ENCODE data around the gene RAB11FIP4.
"Not testable (repeated sequence)": the region's sequence is repeated elsewhere in the genome, so short reads cannot be mapped to it uniquely, and the experiment has no call there.

The RAB11FIP4 gene

DNA sequence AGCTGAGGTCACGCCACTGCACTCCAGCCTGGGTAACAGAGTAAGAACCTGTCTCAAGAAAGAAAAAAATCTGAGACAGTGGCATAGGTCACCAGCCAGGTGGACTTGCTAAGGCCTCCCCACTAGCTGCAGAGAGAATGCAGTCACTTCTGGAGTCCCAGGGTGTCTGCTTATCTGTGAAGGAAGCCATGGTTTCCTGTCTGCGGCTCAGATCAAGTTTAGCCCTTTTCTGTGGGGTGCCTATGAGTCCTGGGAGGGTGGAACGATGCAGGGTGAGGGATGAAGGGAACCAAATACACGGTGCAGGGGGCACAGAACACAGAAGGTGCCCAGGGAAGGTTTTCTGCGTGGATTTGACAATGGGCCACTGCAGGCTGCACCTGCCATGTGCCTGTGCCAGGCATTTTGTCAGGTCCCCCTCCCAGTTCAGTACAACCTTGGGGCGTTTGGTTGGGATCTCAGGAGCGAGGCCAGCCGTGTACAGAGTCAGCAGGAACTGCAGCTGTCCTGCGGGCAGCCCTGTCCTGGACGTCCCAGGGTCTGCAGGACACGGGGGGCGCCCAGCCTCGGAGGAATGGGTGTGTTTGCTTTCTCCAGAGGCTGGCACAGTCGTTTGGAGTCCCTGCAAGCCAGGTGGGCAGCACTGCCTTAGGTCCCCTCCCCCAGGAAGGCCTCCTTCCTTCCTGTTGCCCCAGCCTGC is 41.8 kb downstream of the RAB11FIP4 start:
- no peak for DNase-seq (ENCODE audit: low spot score)

DNA sequence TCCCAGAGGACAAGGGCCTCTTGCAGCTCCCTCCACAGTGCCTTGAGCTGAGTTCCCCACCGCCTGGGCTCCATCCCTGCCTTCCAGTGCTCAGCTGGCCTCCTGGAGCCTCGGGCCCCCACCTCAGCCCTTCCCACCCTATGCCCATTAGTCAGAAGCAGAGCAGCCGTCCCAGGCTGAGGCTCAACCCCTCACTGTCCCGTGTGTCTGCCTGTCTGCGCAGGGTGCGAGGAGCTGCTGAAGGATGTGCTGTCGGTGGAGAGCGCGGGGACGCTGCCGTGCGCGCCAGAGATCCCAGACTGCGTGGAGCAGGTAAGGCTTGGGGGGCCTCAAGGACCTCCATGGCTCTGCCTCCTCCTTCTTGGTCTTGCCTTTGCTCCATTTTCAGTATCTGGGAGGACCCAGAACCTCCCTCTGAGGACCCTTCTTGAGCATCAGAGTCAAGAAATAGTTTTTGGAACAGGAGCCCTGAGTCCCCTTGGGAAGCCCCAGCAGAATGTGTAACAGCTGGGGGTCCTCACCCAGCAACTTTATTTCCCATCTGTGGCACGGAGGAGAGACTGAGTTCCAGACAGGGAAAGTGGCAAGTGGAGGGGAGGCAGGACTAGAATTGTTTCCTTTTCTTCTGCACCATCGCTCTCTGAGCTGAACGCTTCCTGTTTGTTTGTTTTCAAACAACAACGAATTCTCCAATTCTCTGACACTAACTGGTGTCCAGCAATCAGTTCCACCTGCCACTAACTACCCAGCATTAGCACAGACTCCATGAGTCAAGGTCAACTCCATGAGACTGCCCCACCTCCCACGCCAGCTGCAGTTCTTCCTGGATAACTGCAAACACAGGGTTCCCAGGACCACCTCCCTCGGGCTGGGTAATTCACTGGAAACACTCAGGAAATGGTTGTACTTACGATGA is 42.6 kb downstream of the RAB11FIP4 start:
- DNase-seq (ENCODE audit: low spot score): no peak

- DNase-seq (ENCODE audit: low spot score): no peak
Observed at GRCh38 chr17:31434727-31435050, 43.2 kb downstream of the RAB11FIP4 start.

- DNase-seq (ENCODE audit: low spot score): no peak
Observed at GRCh38 chr17:31435581-31435980, 44.1 kb downstream of the RAB11FIP4 start.

- no peak for DNase-seq (ENCODE audit: low spot score)
Observed at GRCh38 chr17:31437720-31438400, 46.4 kb downstream of the RAB11FIP4 start.

DNA sequence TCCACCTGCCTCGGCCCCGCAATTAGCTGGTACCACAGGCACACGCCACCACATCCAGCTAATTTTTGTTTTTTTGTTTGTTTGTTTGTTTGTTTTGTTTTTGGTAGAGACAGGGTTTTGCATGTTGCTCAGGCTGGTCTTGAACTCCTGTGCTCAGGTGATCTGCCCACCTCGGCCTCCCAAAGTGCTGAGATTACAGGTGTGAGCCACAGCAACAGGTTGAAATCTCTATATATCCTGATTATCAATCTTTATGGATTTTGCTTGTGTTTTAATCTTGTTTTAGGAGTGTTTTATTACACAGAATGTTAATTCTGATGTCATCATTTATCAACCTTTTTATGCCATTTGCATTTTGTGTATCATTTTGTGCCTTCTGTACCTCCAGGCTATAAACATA is 48.2 kb downstream of the RAB11FIP4 start:
- DNase-seq (ENCODE audit: low spot score): no peak

DNA sequence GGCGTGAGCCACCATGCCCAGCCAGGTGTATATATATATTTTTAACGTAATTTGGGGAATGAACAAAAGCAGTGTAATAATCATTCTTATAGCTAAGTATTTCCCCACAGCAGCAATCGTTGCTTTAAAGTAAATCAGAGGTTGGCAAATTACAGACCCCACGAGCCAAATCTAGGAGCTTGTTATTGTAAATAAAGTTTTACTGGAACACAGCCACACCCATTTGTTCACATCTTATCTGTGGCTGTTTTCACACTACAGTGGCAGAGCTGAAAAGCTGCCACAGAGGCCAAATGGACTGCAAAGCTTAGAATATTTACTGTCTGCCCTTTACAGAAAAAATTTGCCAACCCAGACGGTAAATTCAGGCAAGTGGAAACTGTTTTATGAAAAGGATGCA is 50.8 kb downstream of the RAB11FIP4 start:
- DNase-seq (ENCODE audit: low spot score): no peak

DNA sequence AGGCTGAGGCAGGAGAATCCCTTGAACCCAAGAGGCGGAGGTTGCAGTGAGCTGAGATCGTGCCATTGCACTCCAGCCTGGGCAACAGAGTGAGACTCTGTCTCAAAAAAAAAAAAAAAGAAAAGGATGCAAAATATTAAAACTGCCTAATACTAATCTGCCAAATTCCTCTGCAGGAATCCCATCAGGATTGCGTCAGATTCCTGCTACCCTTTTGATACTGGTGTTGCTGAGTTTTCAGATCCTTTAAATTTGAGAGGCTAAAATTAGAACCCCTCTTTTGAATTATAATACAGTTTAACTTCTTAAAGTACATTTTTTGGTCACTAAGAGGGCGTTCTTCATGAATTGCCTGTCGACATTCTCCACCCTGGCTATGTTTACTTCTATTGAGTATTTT is 51.4 kb downstream of the RAB11FIP4 start:
- DNase-seq (ENCODE audit: low spot score): not testable (repeated sequence)

- DNase-seq (ENCODE audit: low spot score): no peak
Observed at GRCh38 chr17:31443386-31443785, 51.9 kb downstream of the RAB11FIP4 start.

- no peak for DNase-seq (ENCODE audit: low spot score)
Observed at GRCh38 chr17:31444026-31444425, 52.6 kb downstream of the RAB11FIP4 start.

- no peak for DNase-seq (ENCODE audit: low spot score)
Observed at GRCh38 chr17:31446195-31446967, 54.9 kb downstream of the RAB11FIP4 start.

DNA sequence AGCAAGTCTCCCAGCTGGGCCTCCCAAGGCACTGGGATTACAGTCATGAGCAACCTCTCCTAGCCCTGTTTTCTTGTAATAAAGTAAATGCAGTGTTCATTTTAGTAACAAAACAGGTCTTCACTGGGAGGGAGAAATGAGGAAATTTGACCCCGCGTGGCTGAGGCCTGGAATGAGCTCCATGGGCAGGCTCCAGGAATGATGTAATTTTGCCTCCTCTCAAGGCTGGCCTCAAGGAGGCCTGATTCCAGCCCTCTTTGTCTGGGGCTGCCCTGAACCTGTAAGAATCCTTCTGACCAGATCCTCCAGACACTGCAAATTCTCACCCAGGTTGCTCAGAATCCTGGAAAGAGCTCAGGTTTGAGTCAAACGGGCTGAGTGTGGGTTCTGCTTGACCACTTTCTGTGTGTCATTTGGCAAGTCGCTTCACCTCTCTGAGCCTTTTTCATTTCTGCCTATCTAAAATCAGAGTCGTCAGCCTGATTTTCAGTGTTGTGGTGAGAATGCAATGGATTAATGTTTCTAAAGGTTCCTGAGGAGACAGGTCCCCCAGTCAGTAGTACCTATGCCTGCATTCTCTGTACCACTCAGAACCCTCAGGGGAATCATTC is 57.1 kb downstream of the RAB11FIP4 start:
- DNase-seq (ENCODE audit: low spot score): no peak

- DNase-seq (ENCODE audit: low spot score): no peak
Observed at GRCh38 chr17:31449111-31449510, 57.6 kb downstream of the RAB11FIP4 start.

DNA sequence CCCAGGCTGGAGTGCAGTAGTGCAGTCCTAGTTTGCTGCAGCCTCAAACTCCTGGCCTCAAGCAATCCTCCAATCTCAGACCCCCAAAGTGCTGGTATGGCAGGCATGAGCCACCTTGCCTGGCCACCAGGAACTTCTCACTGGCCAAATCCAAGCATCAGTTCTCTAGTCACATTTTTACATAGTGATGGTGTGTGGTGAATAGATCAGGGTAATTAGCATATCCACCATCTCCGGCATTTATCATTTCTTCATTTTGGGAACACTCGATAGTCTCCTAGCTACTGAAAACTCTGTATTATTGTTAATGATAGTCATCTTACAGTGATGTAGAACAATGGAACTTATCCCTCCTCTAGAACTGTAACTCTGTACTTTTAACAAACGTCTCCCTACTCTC is 58.3 kb downstream of the RAB11FIP4 start:
- no peak for DNase-seq (ENCODE audit: low spot score)

DNA sequence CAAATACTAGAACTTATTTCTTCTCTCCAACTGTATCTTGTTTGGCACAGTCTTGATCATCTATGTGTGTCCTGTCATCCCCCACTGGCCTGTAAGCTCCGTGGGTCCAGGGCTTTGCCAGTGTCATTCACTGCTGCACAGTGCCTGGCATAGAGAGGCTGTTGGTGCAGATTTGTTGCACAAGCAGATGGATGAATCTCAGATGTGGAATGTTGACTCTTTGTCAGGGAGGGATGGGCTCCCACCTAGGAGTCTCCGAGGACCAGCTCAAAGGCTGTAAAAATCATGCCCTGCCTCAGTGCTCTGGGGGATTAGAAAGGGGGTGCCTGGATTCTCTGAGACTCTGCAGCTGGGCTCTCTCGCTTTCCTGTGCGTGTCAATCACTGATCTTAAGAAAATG is 60.6 kb downstream of the RAB11FIP4 start:
- DNase-seq (ENCODE audit: low spot score): no peak

GRCh38 chr17:31452561-31453110 is 61.2 kb downstream of the RAB11FIP4 start:
- no peak for DNase-seq (ENCODE audit: low spot score)

DNA sequence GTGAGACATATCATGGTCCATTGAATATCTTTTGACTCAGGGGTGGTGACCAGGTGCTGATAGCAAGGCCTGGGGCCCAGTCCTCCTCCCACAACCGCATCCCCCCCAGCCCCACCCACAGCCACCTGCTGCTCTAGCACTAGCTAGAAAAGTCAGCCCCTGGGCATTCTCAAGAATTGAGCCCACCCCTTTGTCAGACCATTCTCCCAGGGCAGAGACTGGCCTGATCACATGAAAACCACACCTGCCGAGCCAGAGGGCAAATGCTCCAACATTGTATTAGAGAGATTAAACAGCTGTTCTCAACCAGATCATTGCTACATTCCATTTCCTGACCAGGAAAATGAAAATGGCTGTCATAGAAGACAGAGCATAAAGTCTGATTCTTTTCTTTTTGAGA is 62.4 kb downstream of the RAB11FIP4 start:
- DNase-seq (ENCODE audit: low spot score): no peak

GRCh38 chr17:31456814-31457213 is 65.3 kb downstream of the RAB11FIP4 start:
- no peak for DNase-seq (ENCODE audit: low spot score)

DNA sequence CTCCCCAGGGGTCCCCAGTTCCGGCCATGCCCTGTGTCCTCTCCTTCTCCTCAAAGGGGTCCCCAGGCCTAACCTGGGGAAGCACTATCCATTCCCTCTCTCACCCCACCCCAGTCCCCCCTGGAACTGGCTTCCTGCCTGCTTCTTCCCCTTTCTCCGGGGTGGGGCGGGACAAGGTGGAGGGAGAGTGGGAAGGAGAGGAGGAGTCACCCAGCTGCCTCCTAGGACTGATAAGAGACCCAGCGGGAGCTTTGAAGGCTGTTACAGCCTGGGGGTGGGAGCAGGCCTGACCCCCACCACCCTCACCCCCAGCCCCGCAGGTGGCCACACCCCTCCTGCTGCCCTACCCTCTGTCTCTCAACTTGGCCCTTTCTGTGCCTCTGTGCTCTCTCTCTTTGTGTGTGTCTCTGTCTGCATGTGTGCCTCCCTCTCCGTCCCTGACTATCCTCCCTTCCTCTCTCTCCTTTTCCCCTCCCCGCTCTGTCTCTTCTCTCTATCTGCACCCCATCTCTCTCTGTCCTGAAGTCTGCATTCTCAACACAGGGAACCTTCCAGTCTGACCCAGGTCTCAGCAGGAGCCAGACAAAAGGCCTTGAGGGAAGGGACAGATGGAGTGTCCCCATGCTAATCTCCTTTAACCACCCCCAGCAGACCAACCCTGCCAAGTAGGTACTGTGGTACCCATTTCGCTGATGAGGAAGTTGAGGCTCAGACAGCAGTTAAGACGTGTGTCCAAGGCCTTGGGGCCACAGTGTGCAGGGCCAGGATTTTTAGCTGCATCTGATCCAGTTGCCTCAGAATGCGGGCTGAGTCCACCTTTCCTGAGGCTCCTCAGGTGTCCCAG is 66.1 kb downstream of the RAB11FIP4 start:
- DNase-seq (ENCODE audit: low spot score): no peak

DNA sequence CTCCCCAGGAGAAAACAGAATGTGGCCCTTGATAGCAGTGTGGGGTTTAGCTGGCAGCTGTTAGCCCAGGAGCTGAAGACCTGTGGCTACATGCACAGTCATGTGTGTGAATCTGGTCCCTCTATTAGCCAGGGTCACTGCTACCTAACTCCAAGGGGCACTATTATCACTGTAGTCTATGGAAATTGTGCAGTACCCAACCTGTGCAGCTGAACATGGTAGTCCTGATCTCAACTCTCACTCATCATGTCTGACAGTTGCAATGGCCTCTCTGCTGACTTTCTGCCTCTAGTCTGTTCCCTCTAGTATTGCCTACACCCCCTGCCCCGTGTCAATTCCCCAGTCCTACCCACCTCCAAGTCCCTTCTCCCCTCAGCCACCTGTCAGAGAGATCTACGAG is 67.4 kb downstream of the RAB11FIP4 start:
- DNase-seq (ENCODE audit: low spot score): no peak
